Body of pancreas (tissue), 4 donors: ENCODE data around the gene OR13C5. TPM values are rescaled to one million over a fixed set of nuclear protein-coding genes. Genes with fewer than 3 reads are reported as not detected.
"Not testable (repeated sequence)": the region's sequence is repeated elsewhere in the genome, so short reads cannot be mapped to it uniquely, and the experiment has no call there.

Source experiments
- ATAC-seq: fragments of 150-250 bp; one replicate; pipeline ENCODE4 v1.9.1; 2016
- DNase-seq, 4 donors: peaks; one replicate each; pipeline ENCODE4 v3.0.0-alpha.2; 2019
- H3K27ac ChIP-seq, 4 donors: fragments of 200-600 bp; sonication (generic); 1 replicate in 3 of 4; 2 replicates in 1 of 4; pipeline versions ENCODE4 v1.5.1 to v1.6.1; 2016 to 2019; ENCODE audit warnings: mild to moderate bottlenecking in 1 of 4, mixed read lengths in 1 of 4, moderate library complexity in 1 of 4
- H3K27me3 ChIP-seq, 2 donors: fragments of 200-600 bp; sonication (generic); one replicate each; pipeline ENCODE4 v1.6.0; 2016; ENCODE audit warnings: mild to moderate bottlenecking in 1 of 2
- H3K36me3 ChIP-seq, 2 donors: fragments of 200-600 bp; sonication (generic); replicated peaks in 1 of 2; 2 replicates each; pipeline ENCODE4 v1.5.1; 2016; ENCODE audit warnings: low read depth in 2 of 2; ENCODE audit not compliant: insufficient read depth in 1 of 2
- H3K4me1 ChIP-seq: fragments of 200-600 bp; sonication (generic); one replicate; pipeline ENCODE4 v1.6.0; 2016
- H3K4me3 ChIP-seq, 2 donors: fragments of 200-600 bp; sonication (generic); 1 replicate in 1 of 2; 2 replicates in 1 of 2; pipeline ENCODE4 v1.5.1; 2016 to 2019
- H3K9me3 ChIP-seq, 3 donors: fragments of 200-600 bp; sonication (generic); 1 replicate in 2 of 3; 2 replicates in 1 of 3; pipeline ENCODE4 v1.5.1; 2016
- POLR2A ChIP-seq, 3 donors: fragments of 450-650 bp; IDR thresholded peaks; one replicate each; pipeline ENCODE4 v1.6.1; 2016; ENCODE audit warnings: antibody characterized with exemption in 3 of 3, mild to moderate bottlenecking in 2 of 3
- whole genome bisulfite sequencing, 2 donors: methylation state at CpG; one replicate each; pipeline ENCODE4 v1.1.5; 2017; 5-methylcytosine and 5-hydroxymethylcytosine counted together
- intact Hi-C: fragments of 100-400 bp; cut with DNase I; formaldehyde crosslinking; loops from one replicate; pipeline ENCODE4 v1.15.1; 2023
- total RNA-seq, 2 donors: library from RNA; depleted of rRNA; stranded (reverse); fragments of >200 nt; gene quantifications; one replicate each; pipeline ENCODE4 v1.1.0, GENCODE V29; 2016
- TF ChIP-seq, protein P1 (sequence below), 7 experiments: fragments of 450-650 bp in 4 of 7; fragments of 200-600 bp in 3 of 7; sonication (generic) in 3 of 7; IDR thresholded peaks; one replicate each; pipeline ENCODE4 v1.5.1; 2016 to 2019; ENCODE audit warnings: antibody characterized with exemption in 7 of 7

Gene OR13C5, protein sequence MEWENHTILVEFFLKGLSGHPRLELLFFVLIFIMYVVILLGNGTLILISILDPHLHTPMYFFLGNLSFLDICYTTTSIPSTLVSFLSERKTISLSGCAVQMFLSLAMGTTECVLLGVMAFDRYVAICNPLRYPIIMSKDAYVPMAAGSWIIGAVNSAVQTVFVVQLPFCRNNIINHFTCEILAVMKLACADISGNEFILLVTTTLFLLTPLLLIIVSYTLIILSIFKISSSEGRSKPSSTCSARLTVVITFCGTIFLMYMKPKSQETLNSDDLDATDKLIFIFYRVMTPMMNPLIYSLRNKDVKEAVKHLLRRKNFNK
- not detected for total RNA-seq

DNA sequence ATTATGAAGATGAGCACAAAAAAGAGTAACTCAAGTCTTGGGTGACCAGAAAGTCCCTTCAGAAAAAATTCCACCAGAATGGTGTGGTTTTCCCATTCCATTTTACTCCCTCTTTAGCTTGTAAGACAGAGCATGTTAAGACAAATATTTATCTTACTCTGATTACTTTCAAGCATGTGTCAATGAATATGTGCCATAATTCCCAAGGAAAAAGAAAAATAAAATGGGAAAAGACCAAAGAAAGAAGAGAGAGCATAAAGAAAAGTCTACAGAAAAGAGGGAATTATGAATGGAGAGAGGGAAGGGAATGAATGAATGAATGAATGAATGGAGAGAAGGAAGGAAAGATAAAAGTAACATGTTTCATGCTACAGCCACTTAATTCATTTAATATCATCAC lies at the start of gene OR13C5:
Gene OR13C5 (minus strand): TSS at position 101 of the 400 bp plus-strand sequence. CDS start 0 bp downstream, at position 101.
- H3K36me3 ChIP-seq, ATAC-seq, H3K27ac ChIP-seq, DNase-seq, H3K9me3 ChIP-seq, intact Hi-C loops, H3K27me3 ChIP-seq, H3K4me3 ChIP-seq, H3K4me1 ChIP-seq: not testable (repeated sequence)

DNA sequence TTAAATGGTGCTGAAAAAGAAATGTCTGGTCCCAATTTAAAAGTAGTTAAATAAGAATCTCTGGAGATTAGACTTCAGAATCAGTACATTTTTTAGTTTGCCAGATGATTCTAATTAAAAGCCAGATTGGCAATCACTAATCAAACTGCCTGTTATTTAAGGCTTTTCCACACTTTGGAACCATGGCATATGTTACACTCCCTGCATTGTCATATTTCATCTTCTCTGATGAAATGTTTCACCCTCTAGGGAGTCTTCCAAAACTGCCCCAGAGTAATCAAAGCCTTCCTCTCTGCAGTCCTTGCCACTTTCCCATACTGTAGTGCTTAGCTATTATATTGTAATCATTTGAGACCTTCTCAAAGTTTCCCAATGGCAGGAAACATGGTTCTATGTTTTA lies 36.2 kb upstream of the OR13C5 start:
- Histone ChIP-seq H3K27me3 (no peaks in the 10 kb centered on the region), H3K27ac (no peak overlapping the region), H3K36me3 (no peaks in the 10 kb centered on the region), H3K9me3 (peaks cover 0 to 7% (median 0%) of the 10 kb centered on the region in 3 donors), H3K4me3 (no peak overlapping the region), H3K4me1 (no peaks in the 10 kb centered on the region)
- ATAC-seq = no peak
- TF ChIP-seq, protein P1, sequence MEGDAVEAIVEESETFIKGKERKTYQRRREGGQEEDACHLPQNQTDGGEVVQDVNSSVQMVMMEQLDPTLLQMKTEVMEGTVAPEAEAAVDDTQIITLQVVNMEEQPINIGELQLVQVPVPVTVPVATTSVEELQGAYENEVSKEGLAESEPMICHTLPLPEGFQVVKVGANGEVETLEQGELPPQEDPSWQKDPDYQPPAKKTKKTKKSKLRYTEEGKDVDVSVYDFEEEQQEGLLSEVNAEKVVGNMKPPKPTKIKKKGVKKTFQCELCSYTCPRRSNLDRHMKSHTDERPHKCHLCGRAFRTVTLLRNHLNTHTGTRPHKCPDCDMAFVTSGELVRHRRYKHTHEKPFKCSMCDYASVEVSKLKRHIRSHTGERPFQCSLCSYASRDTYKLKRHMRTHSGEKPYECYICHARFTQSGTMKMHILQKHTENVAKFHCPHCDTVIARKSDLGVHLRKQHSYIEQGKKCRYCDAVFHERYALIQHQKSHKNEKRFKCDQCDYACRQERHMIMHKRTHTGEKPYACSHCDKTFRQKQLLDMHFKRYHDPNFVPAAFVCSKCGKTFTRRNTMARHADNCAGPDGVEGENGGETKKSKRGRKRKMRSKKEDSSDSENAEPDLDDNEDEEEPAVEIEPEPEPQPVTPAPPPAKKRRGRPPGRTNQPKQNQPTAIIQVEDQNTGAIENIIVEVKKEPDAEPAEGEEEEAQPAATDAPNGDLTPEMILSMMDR (IDR thresholded peaks at IDR 0.05) = no peak
- TF ChIP-seq POLR2A (IDR thresholded peaks at IDR 0.05) = no peak
- intact Hi-C loops = no loop called here
- no peak for DNase-seq

DNA sequence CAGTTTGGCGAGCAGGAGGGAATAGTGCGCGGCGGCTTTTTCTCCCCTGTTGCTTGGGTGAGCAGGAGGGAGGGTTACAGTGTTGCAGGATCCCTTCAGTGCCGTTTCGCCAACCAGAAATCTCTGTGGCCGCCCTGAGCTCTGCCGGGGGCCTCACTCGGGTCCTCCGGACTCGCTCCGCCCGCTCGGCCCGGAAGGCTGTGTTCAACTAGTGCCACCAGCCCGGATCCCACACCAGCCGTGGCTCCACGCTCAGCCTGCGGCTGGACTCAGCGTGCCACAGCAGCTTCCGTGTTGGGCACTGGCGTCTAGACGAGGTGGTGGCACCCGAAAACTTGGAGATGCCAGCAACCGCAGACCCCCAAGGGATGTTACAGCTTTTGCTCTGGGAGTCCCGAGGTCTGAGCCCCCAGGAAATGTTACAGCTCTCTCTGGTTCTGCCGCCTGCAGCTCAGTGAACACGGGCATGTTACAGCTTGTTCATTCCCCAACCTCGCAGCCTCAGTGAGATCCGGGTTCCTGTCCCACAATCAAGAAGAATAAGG lies 34.8 kb upstream of the OR13C5 start:
- 91 to 97% methylated on average over 18 to 29 of the region's 30 CpGs for WGBS, 2 donors
- Histone ChIP-seq H3K27ac (no peak overlapping the region), H3K36me3 (no peaks in the 10 kb centered on the region), H3K9me3 (peaks cover 0 to 7% (median 0%) of the 10 kb centered on the region in 3 donors), H3K4me1 (no peaks in the 10 kb centered on the region), H3K4me3 (no peak overlapping the region), H3K27me3 (no peaks in the 10 kb centered on the region)
- DNase-seq (no peak), ATAC-seq (no peak)
- intact Hi-C loops = no loop called here
- TF ChIP-seq, protein P1 (IDR thresholded peaks at IDR 0.05) = no peak
- no peak for TF ChIP-seq POLR2A (IDR thresholded peaks at IDR 0.05)

- H3K27me3 ChIP-seq, intact Hi-C loops, H3K36me3 ChIP-seq, H3K27ac ChIP-seq, H3K9me3 ChIP-seq, H3K4me1 ChIP-seq, H3K4me3 ChIP-seq, DNase-seq, ATAC-seq: not testable (repeated sequence)
Observed at GRCh38 chr9:104625964-104626363, 26.8 kb upstream of the OR13C5 start.

- 49 to 67% methylated on average over 2 of the region's 2 CpGs for WGBS, 2 donors
- ATAC-seq (no peak), DNase-seq (no peak)
- intact Hi-C loops = no loop called here
- H3K27ac ChIP-seq = no peak within 1 kb of the TSS
- TF ChIP-seq, protein P1 (IDR thresholded peaks at IDR 0.05) = no peak
- no peak for TF ChIP-seq POLR2A (IDR thresholded peaks at IDR 0.05)
- H3K4me3 ChIP-seq = no peak within 1 kb of the TSS
- H3K36me3 ChIP-seq = no peaks in the 10 kb centered on the region
- H3K4me1 ChIP-seq = no peaks in the 10 kb centered on the region
- H3K9me3 ChIP-seq = no peaks in the 10 kb centered on the region
- no peaks in the 10 kb centered on the region for H3K27me3 ChIP-seq
Observed at GRCh38 chr9:104618104-104618503, 18.9 kb upstream of the OR13C5 start, which contains the start of gene OR13C9. TSS of gene OR13C9 (minus strand) at chr9:104618204. CDS start at chr9:104618204, 0 bp downstream.

- no peak overlapping the region for H3K4me3 ChIP-seq
- intact Hi-C loops = no loop called here
- H3K27me3 ChIP-seq = no peaks in the 10 kb centered on the region
- no peaks in the 10 kb centered on the region for H3K9me3 ChIP-seq
- TF ChIP-seq, protein P1 (IDR thresholded peaks at IDR 0.05) = no peak
- TF ChIP-seq POLR2A (IDR thresholded peaks at IDR 0.05) = no peak
- ATAC-seq = no peak
- H3K4me1 ChIP-seq = no peaks in the 10 kb centered on the region
- DNase-seq = no peak
- no peak overlapping the region for H3K27ac ChIP-seq
- H3K36me3 ChIP-seq = no peaks in the 10 kb centered on the region
Observed at GRCh38 chr9:104617418-104617817, 18.2 kb upstream of the OR13C5 start.
